ENCODE data around the gene EXT2.

EXT2 gene

DNA sequence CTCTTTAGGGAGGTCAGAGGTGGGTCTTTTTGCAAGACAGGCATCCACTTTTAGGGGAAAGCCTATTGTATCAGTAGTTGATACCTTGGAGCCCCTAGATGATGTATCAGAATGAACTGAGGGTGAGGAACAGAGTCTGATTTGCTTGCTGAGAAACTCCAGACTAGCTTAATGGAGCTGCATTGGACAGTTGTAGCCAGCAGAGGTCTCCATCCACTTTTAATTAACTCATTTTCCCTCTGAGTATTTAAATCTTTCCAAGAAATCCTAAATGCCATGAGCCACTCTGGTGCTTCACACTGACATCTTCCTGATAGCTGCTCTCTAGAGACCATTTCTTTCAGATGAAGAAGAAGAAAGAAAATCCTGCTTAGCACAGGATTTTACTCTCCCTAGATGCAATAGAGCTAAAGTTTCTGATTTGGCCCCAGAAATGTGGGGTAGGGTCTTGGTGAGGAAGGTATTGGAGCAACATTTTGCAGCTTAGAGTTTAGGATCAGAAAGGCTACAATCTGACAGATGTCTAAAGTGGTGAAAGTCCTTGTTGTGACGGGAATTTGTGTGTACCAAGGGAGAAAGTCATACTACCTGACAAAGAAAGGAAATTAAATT, 38.0 kb downstream of the EXT2 start:
- peak; percentile 42 for DNase-seq (ENCODE audit: low spot score)

DNA sequence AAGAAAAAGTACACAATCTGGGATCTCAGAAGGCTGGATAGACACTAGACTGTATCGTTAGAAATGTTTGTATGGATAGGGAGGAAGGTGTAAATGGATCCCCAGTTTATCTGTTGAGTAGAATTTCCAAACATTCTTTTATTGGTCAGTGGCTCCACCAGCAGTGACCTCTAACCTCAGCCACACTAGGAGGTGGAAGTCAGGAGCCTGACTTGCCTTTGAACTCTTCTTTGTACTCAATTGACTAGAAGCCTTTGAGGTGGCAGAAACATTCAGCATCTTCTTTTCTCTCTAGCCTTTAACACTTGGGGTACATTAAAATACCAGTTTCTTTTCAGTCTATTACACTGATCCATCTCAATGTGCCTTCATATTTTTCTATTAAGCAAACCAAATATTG, 39.1 kb downstream of the EXT2 start:
- no peak for DNase-seq (ENCODE audit: low spot score)

DNA sequence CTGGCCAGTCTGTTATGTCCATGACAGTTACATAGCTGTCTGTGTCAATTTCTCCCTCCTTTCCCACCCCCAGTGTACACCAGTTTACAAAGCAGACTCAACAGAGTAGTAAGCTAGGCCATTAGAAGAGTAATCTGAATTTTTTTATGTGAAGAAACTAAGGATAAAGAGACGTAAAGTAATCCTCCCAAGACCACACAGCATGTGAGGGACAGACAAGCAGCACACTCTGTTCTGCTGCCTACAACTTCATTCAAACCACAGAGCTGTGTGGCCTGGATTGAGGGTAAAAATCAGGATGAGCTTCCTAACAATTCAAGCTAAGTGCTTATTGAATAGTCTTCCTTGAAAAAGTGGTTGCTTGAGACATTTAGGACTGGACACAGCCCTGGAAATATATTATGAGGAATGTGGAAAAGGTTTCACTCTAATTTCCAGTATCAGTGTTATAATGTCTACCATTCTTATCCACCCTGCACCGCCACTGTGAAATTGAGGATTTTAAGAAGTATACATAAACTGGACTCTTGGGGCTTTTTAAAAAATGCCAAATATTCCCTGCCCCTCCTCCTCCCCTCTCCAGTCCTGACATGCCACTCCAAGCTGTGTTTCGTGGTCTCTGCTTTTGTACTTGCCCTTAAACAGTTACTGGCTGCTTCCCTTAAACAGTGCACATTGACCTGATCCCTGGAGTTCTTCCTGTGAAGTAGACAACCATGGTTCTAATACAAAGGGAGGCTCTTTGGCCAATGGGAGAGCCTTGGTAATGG, 40.9 kb downstream of the EXT2 start:
- DNase-seq (ENCODE audit: low spot score), result no peak

DNA sequence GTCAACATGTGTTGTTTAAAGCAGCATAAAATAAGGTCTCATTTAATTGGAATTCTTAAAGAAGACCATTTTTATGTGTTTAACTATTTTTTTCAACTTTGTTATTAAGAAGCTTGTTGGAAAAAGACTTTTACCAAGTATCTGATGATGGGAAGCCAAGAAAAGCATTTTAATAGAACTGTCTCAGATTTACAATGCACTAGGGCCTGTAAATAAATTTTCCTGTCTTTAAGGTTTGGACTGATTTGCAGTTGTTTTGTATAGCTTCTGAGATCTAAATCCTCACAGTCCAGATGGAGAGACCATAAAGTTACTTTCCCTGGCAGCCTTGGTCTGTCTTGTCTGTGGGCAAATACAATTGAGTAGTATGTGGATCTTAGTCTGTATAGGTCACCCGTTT, 41.6 kb downstream of the EXT2 start:
- no peak for DNase-seq (ENCODE audit: low spot score)

DNA sequence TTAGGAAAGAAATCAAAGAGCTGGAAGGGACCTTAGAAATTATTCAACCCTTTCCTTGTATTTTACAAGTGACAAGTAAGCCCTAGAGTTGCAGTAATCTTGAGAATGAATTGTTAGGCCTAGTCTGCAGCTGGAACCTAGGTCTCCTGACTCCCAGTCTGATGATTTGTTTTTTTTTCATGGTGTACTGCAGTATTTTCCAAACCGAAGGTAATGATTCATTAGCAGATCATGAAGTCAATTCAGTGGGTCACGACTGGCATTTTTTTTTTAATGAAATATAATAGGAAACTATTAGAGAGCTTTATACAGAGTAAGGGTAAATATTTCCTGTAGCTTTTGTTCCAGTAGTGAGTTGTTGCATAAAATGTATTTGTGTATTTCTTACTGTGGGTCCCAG, 42.8 kb downstream of the EXT2 start:
- DNase-seq (ENCODE audit: low spot score), result no peak

DNA sequence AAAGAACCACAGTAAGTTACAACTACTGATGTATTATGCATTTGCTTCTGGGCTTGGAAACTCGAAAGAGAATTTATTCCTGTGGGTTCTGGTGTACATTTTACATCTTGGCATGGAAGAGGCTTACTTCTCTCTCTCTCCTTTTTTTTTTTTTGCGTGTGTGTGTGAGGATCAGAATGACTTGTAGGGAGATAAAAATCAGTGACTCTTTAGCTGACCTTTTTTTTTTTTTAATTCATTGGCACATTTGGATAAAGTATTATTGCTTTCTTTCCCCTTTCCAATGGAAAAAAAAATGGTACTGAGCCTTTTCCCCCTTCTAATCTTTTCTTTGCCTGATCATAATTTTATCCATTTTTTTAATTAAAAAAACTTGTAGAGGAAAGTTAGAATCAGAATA, 43.5 kb downstream of the EXT2 start:
- DNase-seq (ENCODE audit: low spot score), result no peak

DNA sequence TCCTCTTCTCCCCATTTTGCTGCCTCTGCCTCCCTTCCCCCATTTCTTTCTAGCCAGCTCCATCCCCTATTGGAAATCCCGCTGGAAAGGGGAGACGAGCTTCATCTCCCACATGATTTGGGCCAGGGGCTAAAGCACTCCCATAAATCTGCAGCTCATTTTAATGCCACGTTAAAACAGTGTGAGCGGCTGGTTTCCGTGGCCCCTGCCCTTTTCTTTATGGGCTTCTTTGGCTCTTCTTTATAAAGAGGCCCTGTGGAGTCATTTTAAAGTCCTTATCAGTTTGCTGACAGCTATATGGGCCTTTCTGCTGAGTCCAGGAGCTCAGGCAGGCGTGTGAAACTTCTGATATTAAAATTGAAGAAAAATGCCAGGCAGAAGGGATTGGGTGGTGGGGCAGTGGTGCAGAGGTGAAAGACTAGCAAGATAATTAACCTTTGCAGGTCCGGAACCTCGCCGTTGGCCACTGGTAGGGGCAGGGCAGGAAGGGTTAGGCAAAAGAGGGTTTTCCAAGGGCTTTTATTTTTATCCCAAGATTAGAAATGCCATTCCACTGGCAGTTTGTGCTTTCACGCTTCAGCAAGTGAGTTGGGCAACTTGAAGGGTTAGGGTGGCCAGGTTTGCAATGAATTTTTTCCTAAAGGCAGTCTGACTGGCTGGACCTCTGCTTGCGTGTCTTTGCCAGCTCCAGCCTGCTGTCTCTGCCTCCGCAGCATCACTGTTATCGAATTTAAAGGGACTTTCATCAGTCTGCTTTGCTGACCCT, 44.3 kb downstream of the EXT2 start:
- no peak for DNase-seq (ENCODE audit: low spot score)

DNA sequence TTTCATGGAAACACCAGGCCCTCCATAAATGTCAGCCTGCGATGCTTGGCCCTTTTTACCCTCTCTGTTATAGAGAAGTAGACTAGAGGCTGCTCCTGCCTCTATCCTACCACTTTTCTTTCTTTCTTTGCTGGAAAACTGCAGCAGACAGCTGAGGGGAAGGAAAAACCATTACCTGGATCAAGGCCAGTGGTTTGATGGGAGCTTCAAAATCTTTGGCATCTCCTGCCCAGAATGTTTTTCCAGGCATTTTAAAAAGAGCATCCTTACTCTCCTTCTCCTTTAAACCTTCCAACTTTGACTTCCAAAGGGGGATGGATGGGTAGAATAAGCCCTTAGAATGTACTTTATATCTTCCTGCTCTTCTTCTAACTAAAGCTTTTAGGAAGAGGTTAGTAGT, 44.9 kb downstream of the EXT2 start:
- no peak for DNase-seq (ENCODE audit: low spot score)

DNA sequence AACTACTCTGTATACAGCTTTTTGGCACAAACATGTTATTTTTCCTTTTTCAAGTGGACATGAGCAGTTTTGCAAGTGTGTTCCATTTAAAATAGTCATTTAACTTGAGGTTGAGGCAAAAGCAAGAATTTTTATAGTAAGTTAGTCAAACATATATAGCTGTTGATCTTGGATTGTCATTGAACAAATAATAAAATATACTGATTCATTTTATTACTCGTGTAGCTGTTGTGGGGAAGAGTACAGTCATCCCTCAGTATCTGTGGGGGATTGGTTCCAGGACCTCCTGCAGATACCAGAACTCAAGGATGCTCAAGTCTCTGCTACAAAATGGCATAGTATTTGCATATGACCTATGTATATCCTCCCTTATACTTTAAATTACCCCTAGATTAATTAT, 45.3 kb downstream of the EXT2 start:
- no peak for DNase-seq (ENCODE audit: low spot score)

DNA sequence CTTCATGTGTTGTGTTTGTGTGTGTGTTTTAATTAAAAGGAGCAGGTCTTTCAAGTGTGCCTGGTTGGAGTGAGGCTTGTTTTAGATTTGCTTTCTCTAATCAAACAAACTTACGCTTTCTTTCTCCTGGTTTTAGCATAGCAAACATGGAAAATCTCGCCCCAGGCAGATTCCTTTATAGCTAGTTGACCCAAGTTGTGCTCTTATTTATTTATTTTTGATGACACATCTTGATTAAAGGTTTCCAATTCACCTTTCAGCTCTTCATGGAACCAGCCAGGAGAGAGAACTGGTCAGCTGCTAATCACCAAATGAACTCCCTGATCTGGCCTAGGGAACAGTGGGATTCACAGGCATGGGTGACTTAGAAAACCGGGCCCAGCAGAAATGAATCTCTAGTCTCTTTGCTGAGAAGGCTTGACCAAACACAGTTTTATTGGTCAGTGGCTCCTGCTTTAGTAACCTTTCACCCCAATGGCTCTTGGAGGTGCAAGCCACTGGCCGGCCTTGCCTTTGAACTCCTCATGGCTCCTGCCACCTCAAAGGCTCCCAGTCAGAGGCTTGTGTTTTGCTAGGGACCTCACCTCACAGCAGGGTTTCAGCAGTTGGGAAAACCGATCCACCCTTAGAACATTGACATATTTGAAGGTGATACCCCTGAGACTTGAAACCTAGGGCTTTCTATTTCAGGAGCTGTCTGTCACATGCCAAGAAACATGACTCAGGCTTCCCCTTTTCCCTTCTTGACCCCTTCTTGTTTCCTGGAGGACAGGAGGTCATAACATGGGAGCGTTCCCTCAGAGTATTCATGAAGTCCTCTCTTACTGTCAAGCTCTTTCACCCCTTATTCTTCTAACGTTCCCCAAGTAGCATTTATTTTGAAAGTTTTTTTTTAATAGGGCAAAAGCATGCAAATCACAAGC, 48.8 kb downstream of the EXT2 start:
- no peak for DNase-seq (ENCODE audit: low spot score)

DNA sequence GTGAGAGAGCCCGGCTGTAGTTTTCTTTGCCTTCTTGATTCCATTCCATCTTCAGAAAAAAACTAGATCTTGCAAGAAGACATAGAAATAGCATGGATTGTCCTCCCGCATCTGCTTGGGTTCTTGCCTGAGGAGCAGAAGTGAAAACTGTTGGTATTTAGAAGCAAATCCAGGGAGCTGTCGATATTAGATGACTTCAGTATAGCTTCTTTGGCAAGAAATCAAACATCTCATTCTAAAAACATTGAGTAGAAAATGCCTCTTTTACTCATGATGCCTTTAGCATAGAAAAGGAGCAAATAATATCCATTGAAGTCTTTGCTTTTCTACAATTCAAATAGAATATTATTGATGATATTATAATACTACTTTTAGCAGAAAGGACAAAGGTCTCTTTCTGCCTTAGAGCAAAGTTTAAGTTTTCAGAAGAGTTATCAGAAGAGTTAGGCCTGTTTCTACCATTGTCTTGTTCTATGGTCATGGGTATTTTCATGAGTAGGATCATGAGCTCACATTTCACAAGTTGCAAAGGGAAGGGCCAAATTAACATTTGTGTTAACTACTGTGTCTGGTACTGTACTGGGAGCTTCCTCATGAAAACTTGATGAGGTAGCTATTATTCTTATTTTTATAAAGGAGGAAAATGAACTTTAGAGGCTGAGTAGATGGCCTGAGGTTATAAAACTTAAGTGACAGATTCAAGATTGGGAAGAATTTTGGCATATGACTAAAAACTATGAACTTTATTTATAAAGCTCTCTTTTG, 49.7 kb downstream of the EXT2 start:
- DNase-seq (ENCODE audit: low spot score), result no peak

DNA sequence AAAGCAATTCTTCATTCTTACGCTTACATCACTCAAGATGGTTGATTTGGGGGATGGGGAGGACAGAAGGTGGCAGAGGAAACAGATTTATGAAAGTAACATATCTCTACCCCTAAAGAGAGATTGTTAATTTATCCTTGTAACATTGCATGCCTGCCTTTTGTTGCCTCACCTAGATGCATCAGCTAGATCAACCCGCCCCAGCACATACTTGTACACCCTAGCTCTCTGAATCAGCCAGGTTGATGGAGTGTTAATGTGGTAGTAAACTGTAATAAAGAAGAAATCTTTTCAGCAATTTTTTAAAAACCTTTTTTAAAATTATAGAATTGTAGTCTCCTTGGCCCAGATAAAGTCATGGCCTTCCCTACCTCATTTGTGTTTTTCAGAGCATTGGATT, 51.5 kb downstream of the EXT2 start:
- no peak for DNase-seq (ENCODE audit: low spot score)

DNA sequence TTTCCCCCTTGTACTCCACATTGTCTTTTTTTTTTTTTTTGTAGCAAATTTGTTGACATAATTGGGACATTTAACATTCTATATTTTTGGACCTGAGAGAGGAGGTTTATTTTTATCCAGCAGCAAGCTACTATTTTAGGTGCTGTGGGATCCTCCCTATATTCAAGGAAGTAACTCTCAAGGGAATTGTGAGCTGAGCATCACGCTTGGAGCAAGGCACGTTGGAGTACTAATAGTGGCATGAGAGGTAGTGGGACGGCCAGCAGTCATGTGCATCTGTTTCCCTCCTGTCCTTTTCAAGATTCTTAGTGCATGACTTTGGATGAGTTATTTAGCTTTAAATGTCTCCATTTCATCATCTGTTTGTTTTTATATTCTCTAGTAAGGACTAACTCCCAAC, 52.3 kb downstream of the EXT2 start:
- no peak for DNase-seq (ENCODE audit: low spot score)

DNA sequence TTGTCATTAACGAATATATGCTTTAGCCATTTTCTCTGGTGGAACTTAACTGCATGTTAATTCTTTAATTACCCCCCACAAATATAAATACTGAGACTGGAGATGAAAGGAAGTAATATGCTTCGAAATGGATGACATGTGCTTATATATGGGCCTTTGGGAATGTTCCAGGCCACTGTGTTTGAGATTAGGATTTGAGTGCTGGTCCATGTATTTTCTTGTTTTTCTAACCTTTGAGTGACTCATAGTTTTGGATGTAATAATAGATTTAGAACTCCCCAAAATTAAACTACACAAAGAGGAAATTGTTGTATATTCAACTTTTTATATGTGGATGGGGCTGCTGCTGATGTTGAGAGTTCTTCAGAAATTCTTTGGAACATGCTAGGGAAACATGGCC, 54.2 kb downstream of the EXT2 start:
- DNase-seq (ENCODE audit: low spot score), result no peak

DNA sequence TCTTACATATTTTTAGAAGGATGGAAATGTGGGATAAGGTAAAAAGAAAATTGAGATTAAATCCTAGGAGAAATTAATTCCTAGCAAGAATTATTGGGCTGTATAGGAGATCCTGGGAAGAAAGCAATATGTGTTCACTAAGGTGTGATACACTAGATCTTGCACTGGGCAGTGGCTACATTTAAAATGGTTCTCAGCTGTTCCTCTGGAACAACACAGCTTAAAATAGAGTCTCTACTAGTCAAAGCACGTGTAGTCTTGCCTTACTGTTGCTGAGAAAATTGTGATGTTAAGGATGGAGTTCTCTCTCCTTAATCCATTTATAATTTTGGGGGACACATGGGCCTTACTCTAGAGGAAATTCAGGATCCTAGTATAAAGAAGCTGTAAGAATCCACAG, 54.9 kb downstream of the EXT2 start:
- no peak for DNase-seq (ENCODE audit: low spot score)

DNA sequence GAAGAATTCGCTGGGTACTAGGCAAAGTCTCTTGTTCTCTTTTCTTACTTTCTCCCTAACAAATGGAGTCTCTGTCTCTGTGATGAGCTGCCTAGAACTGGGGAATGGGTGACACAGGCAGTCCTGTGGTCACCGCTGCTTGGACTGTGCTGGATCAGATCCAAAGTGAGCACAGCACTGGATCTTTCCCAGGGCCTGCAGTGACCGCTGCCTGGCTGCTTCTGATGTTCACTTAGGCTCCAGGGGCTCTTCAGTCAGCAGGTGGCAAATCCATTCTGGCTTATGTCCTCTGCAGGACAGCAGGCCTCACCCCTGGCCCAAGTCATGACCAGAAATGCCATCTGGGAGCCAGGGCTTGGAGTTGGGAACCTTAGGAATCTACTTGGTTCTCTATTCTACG, 61.5 kb downstream of the EXT2 start:
- DNase-seq (ENCODE audit: low spot score), result no peak

DNA sequence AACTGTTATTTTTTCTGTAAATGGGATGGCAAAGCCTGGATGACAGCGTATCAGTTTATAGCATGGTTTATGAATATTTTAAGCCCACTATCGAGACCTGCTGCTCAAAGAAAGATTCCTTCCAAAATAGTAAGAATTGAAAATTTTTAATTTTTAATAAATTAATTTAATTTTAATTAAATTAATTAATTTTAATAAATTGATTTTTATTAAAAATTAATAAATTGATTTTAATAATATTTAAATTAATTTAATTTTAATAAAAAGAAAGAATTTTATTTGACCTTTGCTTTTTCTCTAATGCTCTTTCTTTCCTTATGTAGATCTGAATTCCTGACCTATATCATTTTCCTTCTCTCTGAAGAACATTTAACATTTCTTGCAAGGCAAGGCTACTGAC, 62.9 kb downstream of the EXT2 start:
- no peak for DNase-seq (ENCODE audit: low spot score)

DNA sequence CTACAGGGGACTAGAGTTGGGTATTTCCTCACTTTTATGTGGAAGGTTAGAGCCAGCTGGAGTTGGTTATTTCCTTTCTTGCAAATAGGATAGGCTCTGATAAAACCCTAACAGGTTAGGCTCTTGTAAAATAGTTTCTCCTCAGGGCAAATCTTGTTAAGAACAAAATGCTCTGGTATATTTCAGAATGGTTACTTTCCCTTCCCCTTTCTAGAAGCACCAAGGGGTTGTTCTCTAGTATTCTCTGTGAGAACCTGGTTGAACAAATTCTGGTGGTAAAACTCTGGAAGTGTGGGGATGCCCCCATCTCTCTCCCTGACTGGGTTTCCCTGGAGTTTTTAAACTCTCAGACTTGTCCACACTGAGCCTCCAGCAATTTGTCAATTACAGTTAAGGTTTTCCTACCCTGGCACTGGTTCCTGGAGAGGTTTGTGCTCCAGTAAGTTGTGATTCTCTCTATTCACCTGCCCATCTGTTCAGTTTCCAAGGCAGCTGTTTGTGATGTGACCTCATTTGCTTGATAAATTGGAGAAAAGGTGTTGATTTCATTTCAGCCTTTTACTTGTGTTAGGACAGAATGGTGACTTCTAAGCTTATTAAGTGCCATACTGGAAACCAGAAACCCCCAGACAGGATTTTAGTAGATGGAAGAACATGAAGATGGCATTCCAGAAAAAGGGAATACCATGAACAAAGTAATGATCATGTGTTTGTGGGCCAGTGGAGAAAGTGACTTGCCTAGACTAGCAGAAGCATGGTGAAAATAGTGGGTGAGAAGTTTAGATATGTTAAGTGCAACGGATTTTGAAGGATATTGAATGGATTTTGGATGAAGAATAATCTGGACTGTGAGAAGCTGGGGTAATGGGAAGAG, 64.6 kb downstream of the EXT2 start:
- DNase-seq (ENCODE audit: low spot score), result no peak

DNA sequence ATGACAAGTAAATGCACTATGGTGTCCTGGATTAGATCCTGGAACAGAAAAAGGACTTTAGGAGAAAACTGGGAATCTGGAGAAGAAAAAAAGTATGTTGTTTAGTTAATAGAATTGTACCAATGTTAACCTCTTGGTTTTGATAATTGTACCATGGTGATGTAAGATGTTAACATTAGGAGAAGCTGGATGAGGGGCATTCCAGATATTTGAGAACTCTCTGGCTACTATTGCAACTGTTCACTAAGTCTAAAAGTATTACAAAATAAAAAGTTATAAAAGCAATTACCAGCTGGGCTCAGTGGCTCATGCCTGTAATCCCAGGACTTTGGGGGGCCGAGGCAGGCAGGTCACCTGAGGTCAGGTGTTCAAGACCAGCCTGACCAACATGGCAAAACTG, 66.5 kb downstream of the EXT2 start:
- no peak for DNase-seq (ENCODE audit: low spot score)

DNA sequence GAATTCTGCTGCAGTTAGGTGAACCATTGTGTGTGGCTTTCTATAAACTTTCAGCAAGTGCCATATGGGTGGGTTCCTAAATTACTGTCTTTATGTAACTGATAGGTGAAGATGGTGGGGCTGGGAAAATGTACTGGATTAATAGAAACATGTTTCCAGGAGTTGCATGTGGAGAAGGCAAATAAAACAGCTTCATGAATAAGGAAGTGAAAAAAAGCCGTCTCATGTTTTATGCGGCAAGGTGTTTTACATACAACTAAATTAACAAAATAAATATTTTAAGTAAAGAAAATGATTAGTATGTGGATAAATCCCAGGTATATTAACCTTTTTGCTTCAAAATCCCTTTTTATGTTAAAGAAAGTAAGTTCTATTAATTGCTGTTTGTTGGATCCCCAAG, 67.2 kb downstream of the EXT2 start:
- DNase-seq (ENCODE audit: low spot score), result no peak

DNA sequence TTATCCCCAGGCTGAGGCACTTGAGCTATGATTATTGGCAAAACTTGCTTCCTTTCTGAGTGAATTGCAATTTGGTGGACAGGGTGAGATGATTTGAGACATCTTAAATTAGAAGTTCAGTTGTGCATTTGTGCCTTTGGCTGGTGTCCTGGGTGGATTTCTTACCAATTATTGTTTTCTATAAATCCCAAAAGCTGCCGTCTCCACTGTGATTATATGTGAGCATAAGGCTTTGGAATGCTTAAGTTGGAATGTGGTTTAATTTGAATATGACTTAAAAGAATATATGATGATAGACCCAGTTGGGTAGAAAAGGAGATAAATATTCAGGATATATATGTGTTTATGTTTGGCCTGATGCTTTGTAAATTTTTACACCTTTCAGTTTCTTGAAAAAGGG, 70.0 kb downstream of the EXT2 start:
- no peak for DNase-seq (ENCODE audit: low spot score)
